HG03558 (cell line): ENCODE measurements around the gene NRXN2.

Experiments
- ATAC-seq: cut with Tn5 transposase; IDR thresholded peaks from one replicate; pipeline ENCODE4 v1.9.1; 2021; ENCODE audit warnings: moderate number of reproducible peaks; ENCODE audit not compliant: unreplicated experiment; ENCODE audit errors: extremely low read depth

Gene NRXN2

DNA sequence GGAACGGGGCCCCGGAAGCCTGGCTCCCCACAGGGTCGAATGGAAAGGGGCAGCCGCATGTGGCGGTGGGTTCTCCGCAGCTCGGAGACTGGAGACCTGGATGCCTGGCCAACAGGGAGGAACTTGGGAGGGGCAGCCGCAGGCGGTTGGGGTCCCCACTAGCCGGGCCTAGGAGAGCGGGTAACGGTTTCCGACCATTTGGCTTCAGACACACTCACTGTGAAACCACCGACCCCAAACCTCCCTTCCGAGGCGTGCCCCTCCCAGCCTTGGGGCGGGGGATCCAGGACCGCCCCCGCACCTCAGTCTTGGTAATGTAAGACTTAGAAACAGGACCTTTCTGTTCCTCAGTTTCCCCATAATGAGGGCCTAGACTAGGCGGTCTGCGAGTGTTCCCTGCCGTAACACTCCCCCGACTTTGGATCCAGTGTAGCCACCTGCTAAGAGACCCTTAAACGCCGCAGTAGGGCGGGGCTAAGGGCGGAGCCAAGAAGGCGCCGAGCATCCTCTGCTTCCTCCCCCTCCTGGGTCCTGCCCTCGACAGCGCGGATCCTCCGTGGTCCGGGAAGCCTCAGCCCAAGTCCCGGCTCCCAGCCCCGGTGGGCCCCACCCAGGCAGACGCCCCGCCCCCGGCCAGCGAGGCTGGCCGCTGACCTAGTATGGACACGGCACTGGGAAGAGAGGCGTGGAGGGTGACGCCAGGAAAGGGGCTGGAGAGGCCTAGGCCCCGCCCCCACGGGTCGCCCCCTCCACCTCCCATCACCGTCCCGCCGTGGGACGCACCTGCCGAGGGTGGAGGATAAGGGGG, 22.7 kb upstream of the NRXN2 start:
- ATAC-seq, result no peak

DNA sequence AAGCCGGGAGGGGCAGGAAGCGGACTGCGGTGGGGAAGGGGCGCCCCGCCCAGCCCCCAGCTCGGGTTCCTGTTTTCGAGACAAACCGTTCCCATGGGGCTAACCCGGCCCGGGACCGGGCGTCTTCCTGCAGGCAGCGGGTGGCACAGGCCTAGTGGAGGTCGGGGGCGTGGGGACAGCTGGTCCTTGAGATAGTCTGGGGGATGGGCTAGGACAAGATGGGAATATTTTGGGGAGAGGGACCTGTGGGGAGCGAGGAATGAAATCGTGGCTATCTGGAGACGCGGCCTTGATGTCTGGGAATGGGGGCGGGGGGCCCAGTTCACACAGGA, 22.2 kb upstream of the NRXN2 start:
- ATAC-seq, result no peak

GRCh38 chr11:64744544-64745188, 21.7 kb upstream of the NRXN2 start:
- no peak for ATAC-seq

- no peak for ATAC-seq
These were observed 20.9 kb upstream of the NRXN2 start, which contains the start of gene RASGRP2 for GRCh38 chr11:64743591-64744543. Gene RASGRP2 (minus strand): TSS chr11:64744142. CDS start chr11:64742866, 1,276 bp downstream.

DNA sequence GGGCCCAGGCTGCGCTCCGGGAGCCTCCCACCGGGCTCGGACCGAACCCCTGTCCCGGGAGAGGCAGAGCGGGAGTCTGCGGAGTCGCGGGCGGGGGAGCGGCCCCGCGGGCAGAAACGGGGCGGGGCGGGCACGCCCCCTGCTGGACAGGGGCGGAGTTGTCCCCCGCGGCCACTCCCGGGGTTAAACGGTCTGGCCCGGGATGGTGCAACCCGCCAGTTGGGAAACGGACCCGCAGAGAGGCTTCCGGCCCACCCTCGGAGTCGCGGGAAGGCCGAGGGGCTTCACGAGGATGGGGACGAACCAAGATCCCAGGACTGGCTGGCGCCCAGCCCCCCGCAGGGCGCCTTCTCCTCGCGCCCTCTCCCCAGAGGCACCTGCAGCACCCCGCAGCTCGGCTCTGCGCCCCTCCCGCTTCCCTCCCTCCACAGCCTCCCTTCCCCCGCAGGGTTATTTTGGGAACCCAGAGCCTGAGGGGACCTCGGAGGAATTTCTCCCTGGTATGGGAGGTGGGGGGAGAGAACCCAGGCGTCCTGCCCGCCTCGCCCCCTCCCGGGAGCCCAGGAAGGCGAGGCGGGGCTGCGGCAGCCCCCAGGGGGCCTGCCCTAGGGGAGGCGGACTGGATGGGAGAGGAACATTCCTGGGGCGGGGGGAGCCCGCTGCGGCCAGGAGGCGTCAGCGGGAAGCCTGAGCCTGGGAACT, 20.0 kb upstream of the NRXN2 start:
- ATAC-seq, result no peak

DNA sequence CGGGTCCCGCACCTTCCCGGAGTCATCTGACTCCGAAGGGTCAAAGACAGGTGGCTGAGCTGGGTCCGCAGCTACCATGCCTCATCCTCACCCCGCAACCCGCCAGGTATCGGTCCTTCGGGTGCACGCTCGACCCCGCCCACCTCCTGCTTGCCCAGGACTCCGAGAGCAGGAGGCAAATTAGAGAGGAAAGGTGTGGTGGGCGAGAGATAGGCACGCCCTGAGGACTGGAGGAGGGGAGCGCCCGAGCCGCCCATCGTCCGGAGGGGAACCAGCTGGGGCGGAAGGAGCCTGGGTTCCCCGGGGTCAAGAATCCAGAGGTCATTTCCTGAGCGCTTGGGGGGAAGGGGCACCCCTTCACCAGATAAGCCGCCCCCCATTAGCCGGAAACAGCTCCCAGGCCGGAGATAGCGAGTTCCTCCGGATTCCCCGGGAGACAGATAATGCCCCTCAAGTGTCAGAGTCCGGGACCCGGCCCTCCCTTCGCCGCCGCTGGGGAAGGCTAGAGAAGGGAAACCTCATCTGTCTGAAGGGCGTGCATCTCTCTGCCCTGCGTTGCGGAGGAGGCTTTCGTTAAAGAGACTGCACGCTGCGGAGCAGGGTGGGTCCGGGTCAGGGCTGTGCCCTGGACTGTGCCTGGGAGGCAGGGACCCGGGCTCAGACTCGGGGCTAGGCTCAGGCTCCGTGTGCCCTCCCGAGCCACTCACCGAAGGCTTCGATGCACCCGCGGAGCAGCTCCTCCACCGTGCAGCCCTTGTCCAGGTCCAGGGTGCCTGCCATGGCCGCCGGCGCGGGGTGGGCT, 19.3 kb upstream of the NRXN2 start:
- ATAC-seq, result no peak

GRCh38 chr11:64741375-64742086, 18.5 kb upstream of the NRXN2 start:
- no peak for ATAC-seq

DNA sequence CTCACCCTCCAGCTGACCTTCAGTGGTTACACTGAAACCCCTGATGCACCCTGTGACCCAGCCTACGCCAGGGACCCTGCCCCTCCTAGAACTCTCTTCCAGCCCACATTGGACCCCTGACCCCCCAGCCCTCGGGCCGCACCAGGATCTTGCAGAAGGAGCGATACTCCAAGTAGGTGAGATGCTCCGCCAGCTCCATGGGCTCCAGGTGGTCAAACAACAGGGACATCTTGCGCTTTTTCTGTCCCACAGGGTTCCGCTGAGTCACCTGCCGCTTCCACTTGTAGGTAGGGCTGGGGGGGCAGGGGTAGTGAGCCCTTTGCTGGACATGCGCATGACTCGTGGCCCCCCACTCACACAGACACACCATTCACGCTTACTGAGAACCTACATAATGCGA, 16.9 kb upstream of the NRXN2 start:
- ATAC-seq, result no peak

GRCh38 chr11:64736654-64737053, 13.7 kb upstream of the NRXN2 start:
- ATAC-seq, result no peak

- no peak for ATAC-seq
These were observed 12.8 kb upstream of the NRXN2 start for GRCh38 chr11:64735725-64736259.

DNA sequence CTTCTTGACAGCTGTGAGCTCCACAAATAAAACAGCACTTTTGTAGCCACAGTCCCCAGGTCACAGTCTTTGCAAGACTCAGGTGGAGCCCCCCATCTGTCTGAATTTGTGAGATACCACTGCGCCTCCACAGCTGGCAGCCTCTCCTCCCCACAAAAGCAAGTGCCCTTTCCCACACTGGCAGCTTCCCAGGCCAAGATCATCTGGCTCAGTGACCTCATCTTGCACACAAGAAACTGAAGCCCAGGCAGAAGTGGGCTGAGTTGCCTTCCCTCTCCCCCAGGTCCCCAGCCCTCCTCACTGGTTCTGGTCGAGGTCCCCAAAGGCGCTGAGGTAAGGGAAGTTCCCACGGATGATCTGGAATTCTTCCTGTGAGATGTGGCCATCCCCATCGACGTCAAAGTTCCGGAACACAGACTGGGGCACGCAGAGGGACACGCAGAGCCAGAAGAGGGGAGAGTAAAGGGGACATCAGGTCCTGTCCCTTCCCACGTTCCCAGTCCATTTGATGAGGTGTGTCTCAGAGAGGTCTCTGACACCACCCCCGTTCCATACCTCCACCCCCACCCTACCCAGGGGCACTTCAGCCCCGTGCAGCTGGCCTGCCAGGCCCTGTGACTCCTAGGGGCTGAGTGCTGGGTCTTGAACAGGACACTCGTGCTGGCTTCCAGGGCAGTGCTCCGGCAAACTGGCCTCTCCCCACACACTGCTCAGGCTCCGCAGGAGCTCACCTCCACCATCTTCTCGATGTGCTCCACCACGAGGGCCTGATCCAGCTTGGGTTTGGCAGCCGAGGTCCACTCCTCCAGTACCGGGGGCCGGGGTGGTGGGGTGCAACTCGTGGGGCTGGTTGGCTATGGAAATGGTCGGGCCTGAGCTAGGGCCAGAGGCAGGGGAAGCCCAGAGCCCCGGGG, 12.1 kb upstream of the NRXN2 start:
- no peak for ATAC-seq

- ATAC-seq, result no peak
These were observed 8.6 kb upstream of the NRXN2 start for GRCh38 chr11:64731601-64732000.

- ATAC-seq, result no peak
These were observed 6.9 kb upstream of the NRXN2 start for GRCh38 chr11:64729851-64730382.

GRCh38 chr11:64728757-64729365, 5.9 kb upstream of the NRXN2 start:
- no peak for ATAC-seq

GRCh38 chr11:64726867-64727530, 4.0 kb upstream of the NRXN2 start:
- ATAC-seq, result no peak

DNA sequence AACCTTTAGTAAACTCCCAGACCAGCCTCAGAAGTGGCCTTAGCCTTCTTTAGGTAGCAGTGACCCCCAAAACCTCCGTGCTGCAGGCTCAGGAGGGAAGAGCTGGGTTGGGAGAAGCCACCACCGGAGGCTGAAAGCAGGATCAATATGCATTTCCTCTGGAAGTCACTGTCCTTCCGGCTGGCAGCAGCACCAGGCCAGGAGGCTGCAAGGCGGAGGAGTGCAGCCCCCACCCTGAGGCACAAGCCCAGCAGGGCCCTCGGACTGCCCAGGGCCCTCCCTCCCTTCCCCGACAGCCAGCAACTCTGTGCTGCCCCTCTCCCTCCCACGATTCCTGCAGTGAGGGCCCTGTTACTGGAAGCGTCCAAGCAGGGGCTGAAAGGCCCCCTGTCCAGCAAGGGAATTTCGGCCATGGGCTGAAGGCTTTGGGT, 3.2 kb upstream of the NRXN2 start:
- ATAC-seq, result no peak
